A549 (cell line): ENCODE data around the gene L3MBTL4. TPM values are rescaled to one million over a fixed set of nuclear protein-coding genes. Genes with fewer than 3 reads are reported as not detected.

ENCODE experiments used
- ATAC-seq, 2 experiments: fragments of 200-7000 bp in 1 of 2; fragments of >200 bp in 1 of 2; cut with Nextera tagmentation in 1 of 2; cut with Tn5 transposase in 1 of 2; 3 replicates each; pipeline versions ENCODE4 v1.8.0 to v1.9.1; 2018 to 2020; ENCODE audit warnings: mild to moderate bottlenecking in 1 of 2, moderate library complexity in 1 of 2
- CTCF ChIA-PET: fragments of 300-600 bp; sonication (Branson Sonifier 250); formaldehyde crosslinking; extraction: SDS; loops from one replicate; lab custom pipeline; 2021; ENCODE audit warnings: antibody characterized with exemption, inconsistent platforms; lab: Yijun Ruan, JAX
- POLR2A ChIA-PET: fragments of 350-600 bp; formaldehyde crosslinking; extraction: SDS; loops from one replicate; lab custom pipeline; 2021; ENCODE audit warnings: antibody characterized with exemption, inconsistent platforms; lab: Yijun Ruan, JAX
- DNase-seq, 2 experiments: peaks; one replicate each; pipeline versions ENCODE4 v3.0.0 to v3.0.0-alpha.2; 2011 to 2016; ENCODE audit warnings: low read depth in 1 of 2, low spot score in 1 of 2
- FAIRE-seq: peaks from 2 replicates; lab custom pipeline; 2011; peaks lifted over from hg19 to GRCh38; lab: Jason Lieb, UNC
- H3K27ac ChIP-seq, 2 experiments: fragments of >200 bp; sonication (Bioruptor Twin); formaldehyde crosslinking; 3 replicates each; pipeline ENCODE4 v1.5.1; 2016 to 2017
- H3K4me1 ChIP-seq: fragments of >200 bp; sonication (Bioruptor Twin); formaldehyde crosslinking; 3 replicates; pipeline ENCODE4 v1.6.1; 2016
- H3K4me2 ChIP-seq: fragments of >200 bp; sonication (Bioruptor Twin); formaldehyde crosslinking; 3 replicates; pipeline ENCODE4 v1.6.1; 2016
- H3K4me3 ChIP-seq: fragments of >200 bp; sonication (Bioruptor Twin); formaldehyde crosslinking; 3 replicates; pipeline ENCODE4 v1.5.1; 2016
- H3K9me3 ChIP-seq: fragments of >200 bp; sonication (Bioruptor Twin); formaldehyde crosslinking; 3 replicates; pipeline ENCODE4 v1.6.1; 2016
- BCL3 ChIP-seq: fragments of >200 bp; sonication (Bioruptor Twin); formaldehyde crosslinking; IDR thresholded peaks from 3 replicates; pipeline ENCODE4 v1.6.1; 2016
- CHD2 ChIP-seq: fragments of 150-350 bp; IDR thresholded peaks from 2 replicates; pipeline ENCODE4 v1.6.1; 2014; ENCODE audit warnings: low read length; ENCODE audit not compliant: partially characterized antibody
- CHD4 ChIP-seq: fragments of 200-600 bp; sonication (generic); IDR thresholded peaks from 2 replicates; pipeline ENCODE4 v1.6.1; 2016; ENCODE audit warnings: antibody characterized with exemption, mild to moderate bottlenecking, borderline replicate concordance
- E2F6 ChIP-seq: IDR thresholded peaks from 2 replicates; pipeline ENCODE4 v1.6.1; 2012; ENCODE audit warnings: low read depth, borderline replicate concordance
- EHF ChIP-seq: fragments of 250-450 bp; sonication (Bioruptor Pico); IDR thresholded peaks from 2 replicates; pipeline ENCODE4 v1.5.0; 2020; ENCODE audit warnings: mild to moderate bottlenecking
- EHMT2 ChIP-seq: fragments of 200-600 bp; sonication (generic); IDR thresholded peaks from 2 replicates; pipeline ENCODE4 v1.6.1; 2016; ENCODE audit warnings: antibody characterized with exemption, low read depth, mild to moderate bottlenecking, moderate library complexity
- EP300 ChIP-seq, 2 experiments: fragments of >200 bp; sonication (Bioruptor Twin); formaldehyde crosslinking; IDR thresholded peaks; 2 replicates in 1 of 2; 3 replicates in 1 of 2; pipeline ENCODE4 v1.6.1; 2016 to 2017
- FOSB ChIP-seq: fragments of 250-450 bp; sonication (Bioruptor Pico); IDR thresholded peaks from 2 replicates; pipeline ENCODE4 v1.5.0; 2020; ENCODE audit warnings: mild to moderate bottlenecking, moderate library complexity
- HES2 ChIP-seq: fragments of >200 bp; sonication (Bioruptor Twin); formaldehyde crosslinking; IDR thresholded peaks from 2 replicates; pipeline ENCODE4 v1.6.1; 2016
- HEYL ChIP-seq: fragments of 250-450 bp; sonication (Bioruptor Pico); IDR thresholded peaks from 2 replicates; pipeline ENCODE4 v1.8.0; 2021; ENCODE audit warnings: mild to moderate bottlenecking, moderate library complexity
- HOXA7 ChIP-seq: fragments of 250-450 bp; sonication (Bioruptor Pico); IDR thresholded peaks from 2 replicates; pipeline ENCODE4 v1.5.0; 2020; ENCODE audit warnings: mild to moderate bottlenecking, moderate library complexity
- KDM5A ChIP-seq: fragments of 200-600 bp; sonication (generic); IDR thresholded peaks from 2 replicates; pipeline ENCODE4 v1.6.1; 2016; ENCODE audit warnings: antibody characterized with exemption, mild to moderate bottlenecking
- NFE2L2 ChIP-seq: fragments of 150-350 bp; conservative IDR thresholded peaks from 2 replicates; pipeline ENCODE4 v1.6.1; 2014; ENCODE audit warnings: low read length
- NPAS2 ChIP-seq: fragments of 250-450 bp; sonication (Bioruptor Pico); IDR thresholded peaks from 2 replicates; pipeline ENCODE4 v1.8.0; 2022; ENCODE audit warnings: mild to moderate bottlenecking, moderate library complexity, borderline replicate concordance
- PHF8 ChIP-seq: fragments of 200-600 bp; sonication (generic); IDR thresholded peaks from 2 replicates; pipeline ENCODE4 v1.6.1; 2016; ENCODE audit warnings: low read depth, mild to moderate bottlenecking, antibody characterized with exemption, moderate library complexity, borderline replicate concordance
- POLR2A ChIP-seq: IDR thresholded peaks from 2 replicates; pipeline ENCODE4 v1.6.1; 2012; ENCODE audit warnings: mild to moderate bottlenecking, low read length
- POLR2AphosphoS2 ChIP-seq: conservative IDR thresholded peaks from 2 replicates; pipeline ENCODE4 v1.6.1; 2012; ENCODE audit warnings: low read length, improper control_type of control experiment, inconsistent platforms
- RAD21 ChIP-seq, 2 experiments: fragments of >200 bp in 1 of 2; sonication (Bioruptor Twin) in 1 of 2; formaldehyde crosslinking in 1 of 2; IDR thresholded peaks in 1 of 2; conservative IDR thresholded peaks in 1 of 2; 2 replicates in 1 of 2; 3 replicates in 1 of 2; pipeline ENCODE4 v1.6.1; 2012 to 2018; ENCODE audit warnings: inconsistent platforms in 1 of 2
- RARB ChIP-seq: fragments of 250-450 bp; sonication (Bioruptor Pico); IDR thresholded peaks from 2 replicates; pipeline ENCODE4 v1.8.0; 2021; ENCODE audit warnings: mild to moderate bottlenecking, moderate library complexity
- REST ChIP-seq: fragments of 200-600 bp; sonication (generic); IDR thresholded peaks from 2 replicates; pipeline ENCODE4 v1.6.1; 2016; ENCODE audit warnings: antibody characterized with exemption, mild to moderate bottlenecking, moderate library complexity
- RFX5 ChIP-seq: fragments of 450-650 bp; IDR thresholded peaks from 2 replicates; pipeline ENCODE4 v1.7.1; 2014; ENCODE audit warnings: antibody characterized with exemption, mild to moderate bottlenecking, moderate library complexity
- TP53 ChIP-seq: fragments of 250-450 bp; sonication (Bioruptor Pico); IDR thresholded peaks from 2 replicates; pipeline ENCODE4 v1.5.0; 2021; ENCODE audit warnings: mild to moderate bottlenecking, moderate library complexity
- ZC3H11A ChIP-seq: fragments of 450-650 bp; IDR thresholded peaks from 2 replicates; pipeline ENCODE4 v1.6.1; 2014; ENCODE audit warnings: antibody characterized with exemption, mild to moderate bottlenecking
- ZNF302 ChIP-seq: fragments of 250-450 bp; sonication (Bioruptor Pico); IDR thresholded peaks from 2 replicates; pipeline ENCODE4 v1.9.0; 2021; ENCODE audit warnings: inconsistent platforms, mild to moderate bottlenecking, moderate library complexity
- WGBS: methylation state at CpG from one replicate; pipeline ENCODE4 v1.1.6; 2017; ENCODE audit errors: missing lambda C conversion rate; 5-methylcytosine and 5-hydroxymethylcytosine counted together
- polyA plus RNA-seq, 4 experiments: library from polyadenylated mRNA; depleted of rRNA in 3 of 4; stranded (reverse); fragments of >200 nt; fragmentation: RNase III in 1 of 4; extraction: RNeasy Plus Mini Kit Qiagen cat#74134 plus additional on column Dnase treatment in 1 of 4; gene quantifications; 2 replicates in 3 of 4; 3 replicates in 1 of 4; pipeline ENCODE4 v1.2.3, GENCODE V29; 2011 to 2017

Gene L3MBTL4
- polyA plus RNA-seq, 2 of the 4 experiments (the other 2 are of a cell fraction) = 0.03 to 0.06 TPM

- H3K9me3 ChIP-seq = no peaks in the 10 kb centered on the region
- WGBS = 0% methylated on average over 1 of the region's 2 CpGs
- H3K4me3 ChIP-seq = no peak overlapping the region
- POLR2A ChIA-PET = no interaction called here
- no peak overlapping the region for H3K27ac ChIP-seq
- no peak for ATAC-seq
- H3K4me1 ChIP-seq = no peaks in the 10 kb centered on the region
- no peak overlapping the region for H3K4me2 ChIP-seq
- no peak for DNase-seq
- FAIRE-seq = no peak
- TF ChIP-seq EHMT2 = no peak
- no peak for TF ChIP-seq POLR2A
- no peak for TF ChIP-seq POLR2AphosphoS2
- no peak for TF ChIP-seq NFE2L2
- no peak for TF ChIP-seq E2F6
- no peak for TF ChIP-seq RAD21 (conservative IDR thresholded peaks at IDR 0.05 in 1 of 2, IDR thresholded peaks at IDR 0.05 in 1 of 2)
- no peak for TF ChIP-seq RFX5
- no peak for TF ChIP-seq RARB (CRISPR knock-in tag)
- TF ChIP-seq REST = no peak
- TF ChIP-seq CHD4 = no peak
- no peak for TF ChIP-seq PHF8
- no peak for TF ChIP-seq HES2
- TF ChIP-seq TP53 = no peak
- CTCF ChIA-PET = interaction anchor here (0.6 kb wide), 1 partner anchor 17 kb away, joined by 4 read pairs; no protein-coding TSS in a partner anchor
Observed at GRCh38 chr18:6031442-6031841, 383.3 kb downstream of the L3MBTL4 start.

GRCh38 chr18:6031002-6031401, 383.7 kb downstream of the L3MBTL4 start:
- 21% methylated on average over 2 of the region's 2 CpGs for WGBS
- no peak for FAIRE-seq

More at GRCh38 chr18:6031002-6031401, 383.7 kb downstream of the L3MBTL4 start:
- Histone ChIP-seq H3K9me3 (no peaks in the 10 kb centered on the region), H3K4me1 (no peaks in the 10 kb centered on the region), H3K4me2 (no peak overlapping the region), H3K27ac (no peak overlapping the region), H3K4me3 (no peak overlapping the region)
- TF ChIP-seq BCL3 (no peak), EHF (CRISPR knock-in tag) (no peak), NPAS2 (CRISPR knock-in tag) (no peak), ZC3H11A (no peak), HOXA7 (CRISPR knock-in tag) (no peak), FOSB (no peak), EHMT2 (no peak), ZNF302 (no peak), RFX5 (no peak), KDM5A (no peak), RARB (CRISPR knock-in tag) (no peak), HEYL (CRISPR knock-in tag) (no peak), EP300 (IDR thresholded peaks at IDR 0.05) (no peak), HES2 (no peak), CHD2 (no peak)
- ChIA-PET CTCF (interaction anchor here (0.6 kb wide), 1 partner anchor 17 kb away, joined by 4 read pairs; no protein-coding TSS in a partner anchor), POLR2A (no interaction called here)
- ATAC-seq = no peak
- DNase-seq = no peak
